Activated gamma-delta T cell treated with anti-CD3 and anti-CD28 coated beads, Interleukin-2, amount 50 U/mL, for 16 hours (primary cell): ENCODE results near the gene ZBTB4.
"Not testable (repeated sequence)": the region's sequence is repeated elsewhere in the genome, so short reads cannot be mapped to it uniquely, and the experiment has no call there.

ENCODE experiments used
- DNase-seq: peaks from one replicate; pipeline ENCODE4 v3.0.0-alpha.2; 2020; ENCODE audit warnings: low read depth

The ZBTB4 gene

GRCh38 chr17:7491583-7491982 is 12.2 kb upstream of the ZBTB4 start:
- no peak for DNase-seq

- DNase-seq = no peak
Measured at GRCh38 chr17:7490144-7490543, 10.7 kb upstream of the ZBTB4 start.

- DNase-seq = no peak
Measured at GRCh38 chr17:7486181-7486580, 6.8 kb upstream of the ZBTB4 start.

- no peak for DNase-seq
Measured at GRCh38 chr17:7484919-7485377, 5.5 kb upstream of the ZBTB4 start.

- DNase-seq = peak; percentile 96
Measured at GRCh38 chr17:7484067-7484918, 4.9 kb upstream of the ZBTB4 start, which contains the start of gene POLR2A. Gene POLR2A (plus strand): TSS chr17:7484366.

GRCh38 chr17:7483255-7484066 is 4.0 kb upstream of the ZBTB4 start:
- peak; percentile 94 for DNase-seq

GRCh38 chr17:7482742-7483088 is 3.3 kb upstream of the ZBTB4 start:
- DNase-seq = not testable (repeated sequence)

GRCh38 chr17:7481842-7482741 is 2.7 kb upstream of the ZBTB4 start:
- DNase-seq = not testable (repeated sequence)

- DNase-seq = not testable (repeated sequence)
Measured at GRCh38 chr17:7481275-7481674, 1.8 kb upstream of the ZBTB4 start, which contains the start of gene SLC35G6. Gene SLC35G6 (plus strand): TSS chr17:7481446. CDS start chr17:7481517, 71 bp downstream.

GRCh38 chr17:7480089-7480384 is 606 bp upstream of the ZBTB4 start:
- no peak for DNase-seq

GRCh38 chr17:7478276-7479212 is 887 bp downstream of the ZBTB4 start:
- peak; percentile 30 for DNase-seq

GRCh38 chr17:7477392-7478275 is 1.8 kb downstream of the ZBTB4 start:
- DNase-seq = no peak

- DNase-seq = no peak
Measured at GRCh38 chr17:7476951-7477350, 2.5 kb downstream of the ZBTB4 start.

- no peak for DNase-seq
Measured at GRCh38 chr17:7476494-7476893, 2.9 kb downstream of the ZBTB4 start.

GRCh38 chr17:7475764-7476422 is 3.5 kb downstream of the ZBTB4 start:
- DNase-seq = no peak

- DNase-seq = not testable (repeated sequence)
Measured at GRCh38 chr17:7474767-7475166, 4.7 kb downstream of the ZBTB4 start.

- DNase-seq = no peak
Measured at GRCh38 chr17:7471729-7472128, 7.7 kb downstream of the ZBTB4 start.

- not testable (repeated sequence) for DNase-seq
Measured at GRCh38 chr17:7470457-7470973, 8.9 kb downstream of the ZBTB4 start.

GRCh38 chr17:7469843-7470242 is 9.6 kb downstream of the ZBTB4 start:
- DNase-seq = not testable (repeated sequence)
